ENCODE data around the gene NELFCD. TPM values are rescaled to one million over a fixed set of nuclear protein-coding genes. Genes with fewer than 3 reads are reported as not detected.

NELFCD gene
- total and polyA plus RNA-seq, 9 of the 15 experiments (the other 6 are each of a cell fraction or from before 2014, with no cell fraction given), result 11.7 to 163 (median 96.5) TPM

DNA sequence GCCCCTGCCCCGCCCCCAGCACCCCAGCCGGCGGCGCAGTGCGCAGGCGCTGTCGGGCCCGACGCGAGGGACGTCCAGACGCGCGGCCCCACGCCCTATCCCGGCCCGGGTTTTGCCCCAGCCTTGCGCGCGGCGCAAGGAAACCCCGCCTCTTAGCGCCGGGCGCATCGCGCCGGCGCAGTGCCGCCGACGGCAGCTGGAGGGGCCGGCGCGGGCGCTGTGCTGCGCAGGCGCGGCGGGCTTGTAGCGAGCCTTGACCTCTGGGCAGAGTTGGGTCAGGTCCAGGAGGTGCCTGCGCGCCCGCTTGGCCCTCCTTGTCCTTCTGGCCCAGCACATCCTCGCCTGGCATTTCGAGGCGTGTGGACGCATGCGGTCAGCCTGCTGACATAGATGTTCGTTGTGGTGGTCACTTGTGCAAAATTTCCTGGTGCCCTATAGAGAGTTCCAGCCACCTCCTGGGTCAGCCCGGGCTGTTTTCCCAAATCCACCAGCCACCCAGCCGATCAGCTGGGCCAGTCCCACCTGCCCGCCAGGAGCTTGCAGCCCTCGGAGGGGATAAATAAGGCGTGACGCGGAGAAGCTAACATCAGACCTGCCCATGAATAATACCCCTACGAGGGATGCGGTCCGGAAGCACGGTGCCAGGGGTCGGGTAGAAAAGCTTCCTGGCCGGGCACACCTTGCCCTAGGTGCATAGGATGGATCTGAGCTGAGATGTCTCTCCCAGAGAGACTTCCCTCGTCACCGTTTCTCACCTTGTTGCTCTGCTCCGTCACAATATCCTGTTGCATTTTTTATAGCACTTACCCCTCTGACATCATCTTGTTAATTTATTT, 62.0 kb downstream of the NELFCD start (continued):
- TF ChIP-seq HDGF (IDR thresholded peaks at IDR 0.05) (0 out of 2 replicates have a peak, but pooled peaks have one; percentile 25), ZNF311 (CRISPR knock-in tag; IDR thresholded peaks at IDR 0.05) (peak; percentile 47; the same call in 1 of the 2 replicates), SRSF9 (IDR thresholded peaks at IDR 0.05; ENCODE audit: borderline replicate concordance, low read depth, low read length) (no peak), FOXJ3 (CRISPR knock-in tag; IDR thresholded peaks at IDR 0.05) (no peak), MECOM (CRISPR knock-in tag; IDR thresholded peaks at IDR 0.05) (no peak), ERF (CRISPR knock-in tag; IDR thresholded peaks at IDR 0.05) (0 out of 2 replicates have a peak, but pooled peaks have one; percentile 19), CTBP1 (IDR thresholded peaks at IDR 0.05; ENCODE audit: borderline replicate concordance) (peak; percentile 79), RHOXF2B (CRISPR knock-in tag; conservative IDR thresholded peaks at IDR 0.05) (no peak), EGR1 (conservative IDR thresholded peaks at IDR 0.05) (0 out of 2 replicates have a peak, but pooled peaks have one; percentile 5), BRF1 (IDR thresholded peaks at IDR 0.05; ENCODE audit: borderline replicate concordance, extremely low read depth, insufficient read length) (no peak), PREB (CRISPR knock-in tag; IDR thresholded peaks at IDR 0.05) (no peak), ARNT (IDR thresholded peaks at IDR 0.05) (no peak), POU5F1 (IDR thresholded peaks at IDR 0.05; ENCODE audit: borderline replicate concordance, low read depth, low read length, partially characterized antibody) (peak; percentile 60), ZNF197 (CRISPR knock-in tag; IDR thresholded peaks at IDR 0.05; ENCODE audit: low read depth) (no peak), PHF8 (IDR thresholded peaks at IDR 0.05; ENCODE audit: borderline replicate concordance, low read length) (peak; percentile 57; the same call in 1 of the 2 replicates), MTA1 (IDR thresholded peaks at IDR 0.05; ENCODE audit: borderline replicate concordance) (no peak), ZNF354B (CRISPR knock-in tag; IDR thresholded peaks at IDR 0.05) (no peak), ZNF143 (CRISPR knock-in tag; IDR thresholded peaks at IDR 0.05) (no peak)
- TF ChIP-seq, protein P1, sequence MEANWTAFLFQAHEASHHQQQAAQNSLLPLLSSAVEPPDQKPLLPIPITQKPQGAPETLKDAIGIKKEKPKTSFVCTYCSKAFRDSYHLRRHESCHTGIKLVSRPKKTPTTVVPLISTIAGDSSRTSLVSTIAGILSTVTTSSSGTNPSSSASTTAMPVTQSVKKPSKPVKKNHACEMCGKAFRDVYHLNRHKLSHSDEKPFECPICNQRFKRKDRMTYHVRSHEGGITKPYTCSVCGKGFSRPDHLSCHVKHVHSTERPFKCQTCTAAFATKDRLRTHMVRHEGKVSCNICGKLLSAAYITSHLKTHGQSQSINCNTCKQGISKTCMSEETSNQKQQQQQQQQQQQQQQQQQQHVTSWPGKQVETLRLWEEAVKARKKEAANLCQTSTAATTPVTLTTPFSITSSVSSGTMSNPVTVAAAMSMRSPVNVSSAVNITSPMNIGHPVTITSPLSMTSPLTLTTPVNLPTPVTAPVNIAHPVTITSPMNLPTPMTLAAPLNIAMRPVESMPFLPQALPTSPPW (CRISPR knock-in tag; IDR thresholded peaks at IDR 0.05), result peak; percentile 84; the same call in 1 of the 2 replicates
- TF ChIP-seq, protein P2, sequence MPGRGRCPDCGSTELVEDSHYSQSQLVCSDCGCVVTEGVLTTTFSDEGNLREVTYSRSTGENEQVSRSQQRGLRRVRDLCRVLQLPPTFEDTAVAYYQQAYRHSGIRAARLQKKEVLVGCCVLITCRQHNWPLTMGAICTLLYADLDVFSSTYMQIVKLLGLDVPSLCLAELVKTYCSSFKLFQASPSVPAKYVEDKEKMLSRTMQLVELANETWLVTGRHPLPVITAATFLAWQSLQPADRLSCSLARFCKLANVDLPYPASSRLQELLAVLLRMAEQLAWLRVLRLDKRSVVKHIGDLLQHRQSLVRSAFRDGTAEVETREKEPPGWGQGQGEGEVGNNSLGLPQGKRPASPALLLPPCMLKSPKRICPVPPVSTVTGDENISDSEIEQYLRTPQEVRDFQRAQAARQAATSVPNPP (IDR thresholded peaks at IDR 0.05; ENCODE audit: borderline replicate concordance, insufficient read depth, insufficient read length), result no peak
- TF ChIP-seq, protein P3, sequence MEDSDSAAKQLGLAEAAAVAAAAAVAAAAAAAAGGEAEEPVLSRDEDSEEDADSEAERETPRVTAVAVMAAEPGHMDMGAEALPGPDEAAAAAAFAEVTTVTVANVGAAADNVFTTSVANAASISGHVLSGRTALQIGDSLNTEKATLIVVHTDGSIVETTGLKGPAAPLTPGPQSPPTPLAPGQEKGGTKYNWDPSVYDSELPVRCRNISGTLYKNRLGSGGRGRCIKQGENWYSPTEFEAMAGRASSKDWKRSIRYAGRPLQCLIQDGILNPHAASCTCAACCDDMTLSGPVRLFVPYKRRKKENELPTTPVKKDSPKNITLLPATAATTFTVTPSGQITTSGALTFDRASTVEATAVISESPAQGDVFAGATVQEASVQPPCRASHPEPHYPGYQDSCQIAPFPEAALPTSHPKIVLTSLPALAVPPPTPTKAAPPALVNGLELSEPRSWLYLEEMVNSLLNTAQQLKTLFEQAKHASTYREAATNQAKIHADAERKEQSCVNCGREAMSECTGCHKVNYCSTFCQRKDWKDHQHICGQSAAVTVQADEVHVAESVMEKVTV (CRISPR knock-in tag; IDR thresholded peaks at IDR 0.05), result 0 out of 2 replicates have a peak, but pooled peaks have one; percentile 8
